ES-I3 (cell line): ENCODE measurements around the gene DGKI.

ENCODE experiments used
- H3K36me3 ChIP-seq: 2 replicates; pipeline ENCODE4 v1.6.1; 2013; ENCODE audit warnings: mild to moderate bottlenecking, low read length, control low read depth, moderate library complexity; ENCODE audit not compliant: insufficient read depth
- H3K4me1 ChIP-seq: 2 replicates; pipeline ENCODE4 v1.6.1; 2013; ENCODE audit warnings: mild to moderate bottlenecking, control low read depth, low read length; ENCODE audit not compliant: insufficient read depth
- H3K9ac ChIP-seq: 2 replicates; pipeline ENCODE4 v1.6.1; 2013; ENCODE audit warnings: low read depth, mild to moderate bottlenecking, low read length, moderate library complexity
- H3K9me3 ChIP-seq: 2 replicates; pipeline ENCODE4 v1.6.1; 2013; ENCODE audit warnings: mild to moderate bottlenecking, low read length, moderate library complexity; ENCODE audit not compliant: control insufficient read depth, insufficient read depth

DGKI gene

GRCh38 chr7:137657476-137658189 is 189.1 kb downstream of the DGKI start:
- H3K36me3 ChIP-seq: no peaks in the 10 kb centered on the region
- peaks cover 36% of the 10 kb centered on the region for H3K4me1 ChIP-seq
- H3K9me3 ChIP-seq: no peaks in the 10 kb centered on the region
- no peak overlapping the region for H3K9ac ChIP-seq

DNA sequence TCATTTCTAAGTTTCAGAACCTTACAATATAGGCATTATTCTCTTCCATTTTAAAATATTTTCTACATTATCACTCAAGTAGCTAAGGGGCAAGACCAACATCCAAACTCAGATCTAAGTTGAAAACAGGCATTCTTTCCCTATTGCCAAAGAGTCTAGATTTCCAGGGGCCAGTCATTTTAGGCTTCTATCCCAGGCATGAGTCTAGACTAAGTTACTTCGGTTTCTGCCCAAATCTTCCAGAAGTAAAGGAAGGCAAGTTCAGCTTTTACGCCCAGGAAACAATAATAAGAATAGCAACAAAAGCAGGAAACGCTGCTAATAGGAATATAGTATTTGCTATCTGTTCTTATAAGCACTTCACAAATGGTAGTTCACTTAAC is 189.9 kb downstream of the DGKI start:
- peaks cover 36% of the 10 kb centered on the region for H3K4me1 ChIP-seq
- H3K9me3 ChIP-seq: no peaks in the 10 kb centered on the region
- no peak overlapping the region for H3K9ac ChIP-seq
- H3K36me3 ChIP-seq: no peaks in the 10 kb centered on the region

- no peaks in the 10 kb centered on the region for H3K36me3 ChIP-seq
- H3K9ac ChIP-seq: no peak overlapping the region
- peaks cover 33% of the 10 kb centered on the region for H3K4me1 ChIP-seq
- H3K9me3 ChIP-seq: no peaks in the 10 kb centered on the region
Observed at GRCh38 chr7:137656227-137656849, 190.4 kb downstream of the DGKI start.

- Histone ChIP-seq H3K36me3 (no peaks in the 10 kb centered on the region), H3K4me1 (peaks cover 33% of the 10 kb centered on the region), H3K9ac (no peak overlapping the region), H3K9me3 (no peaks in the 10 kb centered on the region)
Observed at GRCh38 chr7:137655804-137656203, 191.0 kb downstream of the DGKI start.

DNA sequence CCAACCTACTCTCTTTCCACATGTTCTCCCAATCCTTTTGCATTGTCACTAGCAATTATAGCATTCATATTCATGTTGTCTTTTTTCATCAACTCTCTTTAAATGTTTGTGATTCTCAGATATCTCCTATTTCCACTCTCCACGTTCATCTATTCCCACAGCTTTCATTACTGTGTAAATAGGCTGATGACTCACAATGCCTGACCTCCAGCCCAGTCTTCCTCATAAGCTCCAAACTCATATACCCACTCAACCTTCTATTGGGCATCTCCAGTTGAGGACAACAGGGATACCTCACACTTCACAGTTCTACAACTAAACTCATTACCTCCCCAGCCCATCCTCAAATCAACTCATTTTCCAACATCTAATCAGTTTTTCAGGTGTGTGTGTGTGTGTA is 194.1 kb downstream of the DGKI start:
- H3K36me3 ChIP-seq: no peaks in the 10 kb centered on the region; the same call in 1 of the 2 replicates
- H3K9ac ChIP-seq: no peak overlapping the region
- no peaks in the 10 kb centered on the region for H3K9me3 ChIP-seq
- peaks cover 19% of the 10 kb centered on the region for H3K4me1 ChIP-seq

DNA sequence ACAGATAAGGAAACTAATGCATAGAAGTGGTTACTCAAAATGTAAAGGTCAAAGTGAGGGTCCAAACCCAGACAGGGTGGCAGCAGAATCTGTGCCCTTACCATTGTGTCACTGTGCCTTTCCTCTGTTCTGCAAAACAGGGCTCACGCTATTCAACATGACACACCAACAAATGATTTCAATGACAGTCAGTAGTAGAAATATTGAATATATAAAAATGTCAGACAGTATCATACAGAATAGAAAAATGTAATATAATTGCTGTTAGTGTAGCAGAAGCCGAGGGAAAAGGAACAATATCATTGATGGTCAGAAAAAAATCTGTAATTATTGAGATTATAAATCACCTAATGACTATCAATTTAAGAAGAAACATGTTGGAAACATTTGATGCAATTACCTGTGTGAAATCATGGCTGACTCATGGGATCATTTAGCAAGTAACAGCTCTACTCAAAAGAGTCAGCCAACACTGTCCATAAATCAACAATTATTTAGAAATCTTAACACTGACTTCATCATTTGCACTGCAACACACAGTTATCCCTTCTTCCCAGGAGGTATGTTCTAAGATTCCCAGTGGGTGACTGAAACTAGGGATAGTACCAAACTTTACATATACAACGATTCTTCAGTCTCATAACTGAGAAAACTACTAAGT is 198.7 kb downstream of the DGKI start:
- Histone ChIP-seq H3K36me3 (no peaks in the 10 kb centered on the region; the same call in 1 of the 2 replicates), H3K9me3 (no peaks in the 10 kb centered on the region), H3K9ac (no peak overlapping the region), H3K4me1 (peaks cover 4% of the 10 kb centered on the region; the same call in 1 of the 2 replicates)

DNA sequence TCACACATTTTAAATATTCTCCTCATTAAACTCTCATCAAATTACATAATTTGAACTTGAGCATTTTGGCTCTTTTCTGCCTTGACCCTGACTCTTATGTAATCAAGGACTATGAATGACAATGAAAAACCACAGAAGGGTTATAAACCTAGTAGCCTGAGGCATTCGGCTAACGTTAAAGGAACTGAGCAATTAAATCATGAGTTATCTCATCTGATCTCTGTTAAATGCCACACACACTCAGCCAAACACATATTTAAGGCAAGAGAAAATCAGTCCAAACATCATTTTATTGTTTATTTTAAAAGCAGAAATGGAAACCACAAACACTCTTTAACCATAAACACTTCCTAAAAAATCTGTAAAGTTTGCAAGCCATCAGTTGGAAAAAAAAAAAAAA is 204.3 kb downstream of the DGKI start:
- H3K36me3 ChIP-seq: no peaks in the 10 kb centered on the region
- peaks cover under 1% of the 10 kb centered on the region; the same call in 1 of the 2 replicates for H3K4me1 ChIP-seq
- H3K9me3 ChIP-seq: no peaks in the 10 kb centered on the region; the same call in 1 of the 2 replicates
- H3K9ac ChIP-seq: no peak overlapping the region

- H3K9ac ChIP-seq: no peak overlapping the region
- no peaks in the 10 kb centered on the region for H3K36me3 ChIP-seq
Observed at GRCh38 chr7:137642031-137642430, 204.7 kb downstream of the DGKI start.

GRCh38 chr7:137636376-137636775 is 210.4 kb downstream of the DGKI start:
- H3K9ac ChIP-seq: no peak overlapping the region
- no peaks in the 10 kb centered on the region for H3K36me3 ChIP-seq
- no peaks in the 10 kb centered on the region for H3K4me1 ChIP-seq
- H3K9me3 ChIP-seq: no peaks in the 10 kb centered on the region

More at GRCh38 chr7:137642031-137642430, 204.7 kb downstream of the DGKI start:
- H3K4me1 ChIP-seq: no peaks in the 10 kb centered on the region
- H3K9me3 ChIP-seq: no peaks in the 10 kb centered on the region; the same call in 1 of the 2 replicates

GRCh38 chr7:137635874-137636273 is 210.9 kb downstream of the DGKI start:
- Histone ChIP-seq H3K9ac (no peak overlapping the region), H3K4me1 (no peaks in the 10 kb centered on the region), H3K9me3 (no peaks in the 10 kb centered on the region), H3K36me3 (no peaks in the 10 kb centered on the region)

- H3K9ac ChIP-seq: no peak overlapping the region
Observed at GRCh38 chr7:137635132-137635531, 211.6 kb downstream of the DGKI start.

DNA sequence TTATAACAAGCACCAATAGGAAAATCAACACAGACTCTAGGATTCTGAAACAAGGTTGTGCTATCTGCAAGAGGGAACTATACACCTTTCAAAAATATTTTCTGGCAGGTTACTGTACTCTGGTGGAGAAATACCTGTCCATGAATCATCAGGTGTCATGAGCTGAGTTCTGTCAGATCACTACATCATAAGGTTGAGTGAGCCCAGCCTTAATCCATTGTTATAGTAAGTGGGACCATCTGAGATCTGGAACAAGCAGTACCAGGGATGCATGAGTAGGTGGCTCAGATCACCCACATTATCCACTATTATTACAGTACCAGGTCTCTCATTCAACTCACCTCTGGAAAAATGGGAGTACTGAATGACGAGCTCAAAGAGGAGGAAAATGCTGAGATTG is 212.4 kb downstream of the DGKI start:
- no peaks in the 10 kb centered on the region for H3K36me3 ChIP-seq
- no peak overlapping the region for H3K9ac ChIP-seq
- no peaks in the 10 kb centered on the region for H3K9me3 ChIP-seq
- no peaks in the 10 kb centered on the region for H3K4me1 ChIP-seq

More at GRCh38 chr7:137635132-137635531, 211.6 kb downstream of the DGKI start:
- H3K9me3 ChIP-seq: no peaks in the 10 kb centered on the region
- H3K36me3 ChIP-seq: no peaks in the 10 kb centered on the region
- H3K4me1 ChIP-seq: no peaks in the 10 kb centered on the region

- Histone ChIP-seq H3K4me1 (no peaks in the 10 kb centered on the region), H3K36me3 (no peaks in the 10 kb centered on the region), H3K9ac (no peak overlapping the region), H3K9me3 (no peaks in the 10 kb centered on the region)
Observed at GRCh38 chr7:137633133-137633532, 213.6 kb downstream of the DGKI start.

DNA sequence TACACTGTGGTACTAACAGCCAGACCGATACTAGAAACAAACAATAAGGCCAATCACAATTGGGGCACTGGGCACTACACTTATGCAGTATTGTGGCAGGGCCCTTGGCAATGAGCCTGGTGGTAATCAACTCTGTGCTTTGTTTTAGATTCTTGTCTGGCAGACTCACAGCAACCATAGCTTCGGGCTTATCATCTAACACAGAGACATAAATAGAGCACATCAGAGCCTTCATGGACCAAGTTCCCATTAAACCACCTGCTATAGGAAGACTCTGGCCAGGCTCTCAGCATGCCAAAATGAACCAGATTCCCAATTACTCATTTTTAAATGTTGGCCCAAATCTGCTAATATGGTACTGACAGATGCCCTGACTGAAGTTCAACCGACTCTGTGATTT is 218.6 kb downstream of the DGKI start:
- H3K9ac ChIP-seq: no peak overlapping the region
- H3K4me1 ChIP-seq: no peaks in the 10 kb centered on the region
- H3K36me3 ChIP-seq: no peaks in the 10 kb centered on the region
- H3K9me3 ChIP-seq: no peaks in the 10 kb centered on the region
